HEK293 (cell line): ENCODE results near the gene LRRC15.
A peak's percentile ranks its signal among the peaks of the same experiment; 100 is the strongest.

Experiments used
- CTCF ChIA-PET: fragments of 350-600 bp; formaldehyde crosslinking; extraction: SDS; loops from one replicate; lab custom pipeline; 2021; ENCODE audit warnings: antibody characterized with exemption; lab: Yijun Ruan, JAX
- POLR2A ChIA-PET: fragments of 300-600 bp; formaldehyde crosslinking; extraction: SDS; loops from one replicate; lab custom pipeline; 2020; ENCODE audit warnings: antibody characterized with exemption, inconsistent platforms; lab: Yijun Ruan, JAX
- H3K27ac ChIP-seq: fragments of 200-500 bp; sonication (Bioruptor generic); 2 replicates; pipeline ENCODE4 v1.5.1; 2014; ENCODE audit warnings: low read depth, low read length, control low read depth, inconsistent platforms; ENCODE audit errors: extremely low read depth
- H3K36me3 ChIP-seq, 2 experiments: fragments of 200-500 bp in 1 of 2; sonication (Bioruptor generic) in 1 of 2; 1 replicate in 1 of 2; 2 replicates in 1 of 2; pipeline ENCODE4 v1.5.1; 2014 to 2017; ENCODE audit warnings: inconsistent platforms in 2 of 2, low read length in 2 of 2; ENCODE audit not compliant: control insufficient read depth in 2 of 2, insufficient read depth in 1 of 2
- H3K4me1 ChIP-seq: fragments of 200-500 bp; sonication (Bioruptor generic); 2 replicates; pipeline ENCODE4 v1.5.1; 2014; ENCODE audit warnings: mild to moderate bottlenecking, low read length, inconsistent platforms; ENCODE audit not compliant: control insufficient read depth, insufficient read depth
- H3K4me3 ChIP-seq: 2 replicates; pipeline ENCODE4 v1.5.1; 2011; ENCODE audit warnings: low read depth, mild to moderate bottlenecking, control low read depth, low read length, moderate library complexity
- H3K9me3 ChIP-seq: fragments of 200-500 bp; sonication (Bioruptor generic); 2 replicates; pipeline ENCODE4 v1.5.1; 2014; ENCODE audit warnings: low read depth, low read length, inconsistent platforms; ENCODE audit not compliant: control insufficient read depth, insufficient read depth
- EGR2 ChIP-seq: fragments of 450-650 bp; formaldehyde crosslinking; IDR thresholded peaks from 2 replicates; pipeline ENCODE4 v1.5.1; 2016; ENCODE audit warnings: low read depth, missing biosample characterization, missing genetic modification characterization
- KLF10 ChIP-seq: fragments of 450-650 bp; IDR thresholded peaks from 2 replicates; pipeline ENCODE4 v1.5.1; 2018; ENCODE audit warnings: missing biosample characterization, mild to moderate bottlenecking, missing genetic modification characterization
- KLF9 ChIP-seq: fragments of 450-650 bp; formaldehyde crosslinking; IDR thresholded peaks from 2 replicates; pipeline ENCODE4 v1.5.1; 2016; ENCODE audit warnings: missing biosample characterization, missing genetic modification characterization, low read depth
- OSR2 ChIP-seq: fragments of 450-650 bp; formaldehyde crosslinking; IDR thresholded peaks from 2 replicates; pipeline ENCODE4 v1.5.1; 2016; ENCODE audit warnings: missing biosample characterization, missing genetic modification characterization
- REPIN1 ChIP-seq: fragments of 450-650 bp; formaldehyde crosslinking; IDR thresholded peaks from 2 replicates; pipeline ENCODE4 v1.5.1; 2017; ENCODE audit warnings: missing biosample characterization, missing genetic modification characterization, low read depth
- SP7 ChIP-seq: fragments of 450-650 bp; formaldehyde crosslinking; IDR thresholded peaks from 2 replicates; pipeline ENCODE4 v1.5.1; 2016; ENCODE audit warnings: missing biosample characterization, missing genetic modification characterization
- ZBTB44 ChIP-seq: fragments of 450-650 bp; IDR thresholded peaks from 2 replicates; pipeline ENCODE4 v1.5.1; 2018; ENCODE audit warnings: missing biosample characterization, mild to moderate bottlenecking, missing genetic modification characterization
- ZBTB7A ChIP-seq: fragments of 450-650 bp; formaldehyde crosslinking; IDR thresholded peaks from 2 replicates; pipeline ENCODE4 v1.5.1; 2016; ENCODE audit warnings: low read depth, missing biosample characterization, missing genetic modification characterization
- ZFHX2 ChIP-seq: fragments of 450-650 bp; formaldehyde crosslinking; conservative IDR thresholded peaks from 2 replicates; pipeline ENCODE4 v1.5.1; 2016; ENCODE audit warnings: missing biosample characterization, missing genetic modification characterization
- ZFP3 ChIP-seq: fragments of 450-650 bp; formaldehyde crosslinking; IDR thresholded peaks from 2 replicates; pipeline ENCODE4 v1.5.1; 2016; ENCODE audit warnings: low read depth, missing biosample characterization, missing genetic modification characterization
- ZNF138 ChIP-seq: fragments of 450-650 bp; formaldehyde crosslinking; IDR thresholded peaks from 2 replicates; pipeline ENCODE4 v1.5.1; 2016; ENCODE audit warnings: missing biosample characterization, missing genetic modification characterization, borderline replicate concordance
- ZNF175 ChIP-seq: fragments of 450-650 bp; formaldehyde crosslinking; IDR thresholded peaks from 2 replicates; pipeline ENCODE4 v1.5.1; 2016; ENCODE audit warnings: missing biosample characterization, missing genetic modification characterization
- ZNF202 ChIP-seq: fragments of 450-650 bp; formaldehyde crosslinking; IDR thresholded peaks from 2 replicates; pipeline ENCODE4 v1.5.1; 2016; ENCODE audit warnings: missing biosample characterization, missing genetic modification characterization, borderline replicate concordance
- ZNF394 ChIP-seq: fragments of 450-650 bp; formaldehyde crosslinking; IDR thresholded peaks from 2 replicates; pipeline ENCODE4 v1.5.1; 2016; ENCODE audit warnings: missing biosample characterization, missing genetic modification characterization, mild to moderate bottlenecking, moderate library complexity, borderline replicate concordance
- ZNF473 ChIP-seq: fragments of 450-650 bp; formaldehyde crosslinking; IDR thresholded peaks from 2 replicates; pipeline ENCODE4 v1.5.1; 2017; ENCODE audit warnings: missing biosample characterization, missing genetic modification characterization
- ZNF561 ChIP-seq: fragments of 450-650 bp; IDR thresholded peaks from 2 replicates; pipeline ENCODE4 v1.5.1; 2018; ENCODE audit warnings: missing biosample characterization, missing genetic modification characterization, borderline replicate concordance
- ZNF571 ChIP-seq: fragments of 450-650 bp; formaldehyde crosslinking; IDR thresholded peaks from 2 replicates; pipeline ENCODE4 v1.5.0; 2017; ENCODE audit warnings: missing biosample characterization, missing genetic modification characterization
- ZNF580 ChIP-seq: fragments of 450-650 bp; formaldehyde crosslinking; IDR thresholded peaks from 2 replicates; pipeline ENCODE4 v1.5.1; 2016; ENCODE audit warnings: missing biosample characterization, missing genetic modification characterization
- ZNF660 ChIP-seq: fragments of 450-650 bp; IDR thresholded peaks from 2 replicates; pipeline ENCODE4 v1.5.1; 2018; ENCODE audit warnings: missing biosample characterization, mild to moderate bottlenecking, missing genetic modification characterization
- ZNF692 ChIP-seq: fragments of 450-650 bp; formaldehyde crosslinking; IDR thresholded peaks from 2 replicates; pipeline ENCODE4 v1.5.1; 2016; ENCODE audit warnings: missing biosample characterization, missing genetic modification characterization
- ZNF704 ChIP-seq: fragments of 450-650 bp; formaldehyde crosslinking; IDR thresholded peaks from 2 replicates; pipeline ENCODE4 v1.5.1; 2016; ENCODE audit warnings: missing biosample characterization, missing genetic modification characterization
- ZNF707 ChIP-seq: fragments of 450-650 bp; formaldehyde crosslinking; IDR thresholded peaks from 2 replicates; pipeline ENCODE4 v1.5.1; 2016; ENCODE audit warnings: missing biosample characterization, missing genetic modification characterization
- ZNF747 ChIP-seq: fragments of 450-650 bp; formaldehyde crosslinking; IDR thresholded peaks from 2 replicates; pipeline ENCODE4 v1.5.1; 2016; ENCODE audit warnings: missing biosample characterization, missing genetic modification characterization
- ZNF768 ChIP-seq: fragments of 450-650 bp; formaldehyde crosslinking; IDR thresholded peaks from 2 replicates; pipeline ENCODE4 v1.5.1; 2018; ENCODE audit warnings: missing biosample characterization, mild to moderate bottlenecking, missing genetic modification characterization
- ZNF791 ChIP-seq: fragments of 450-650 bp; formaldehyde crosslinking; IDR thresholded peaks from 2 replicates; pipeline ENCODE4 v1.5.1; 2016; ENCODE audit warnings: missing biosample characterization, missing genetic modification characterization

Gene LRRC15

GRCh38 chr3:194351952-194352536 lies 17.5 kb downstream of the LRRC15 start (continued):
- TF ChIP-seq ZNF561 (tag by site-specific recombination) (no peak), ZNF660 (no peak), ZBTB44 (no peak), ZNF175 (tag by site-specific recombination) (peak; percentile 63; the same call in 1 of the 2 replicates), ZFP3 (0 out of 2 replicates have a peak, but pooled peaks have one; percentile 39), ZNF571 (tag by site-specific recombination) (peak; percentile 7; the same call in 1 of the 2 replicates), ZNF394 (no peak), KLF9 (tag by site-specific recombination) (peak; percentile 66), ZNF473 (tag by site-specific recombination) (peak; percentile 88), ZNF580 (tag by site-specific recombination) (no peak), ZNF791 (tag by site-specific recombination) (0 out of 2 replicates have a peak, but pooled peaks have one; percentile 32), ZNF202 (tag by site-specific recombination) (0 out of 2 replicates have a peak, but pooled peaks have one; percentile 14), ZNF747 (tag by site-specific recombination) (0 out of 2 replicates have a peak, but pooled peaks have one; percentile 4), EGR2 (tag by site-specific recombination) (peak; percentile 99), ZBTB7A (0 out of 2 replicates have a peak, but pooled peaks have one; percentile 18), ZNF707 (tag by site-specific recombination) (no peak), SP7 (tag by site-specific recombination) (no peak), ZNF692 (tag by site-specific recombination) (no peak), ZFHX2 (peak; percentile 100), KLF10 (tag by site-specific recombination) (no peak), ZNF138 (no peak)

GRCh38 chr3:194351080-194351672 lies 18.4 kb downstream of the LRRC15 start, which contains the start of gene CPN2:
Gene CPN2 (minus strand): TSS chr3:194351328. CDS start chr3:194342702, 8,626 bp downstream.
- Histone ChIP-seq H3K9me3 (no peaks in the 10 kb centered on the region), H3K36me3 (no peaks in the 10 kb centered on the region), H3K4me1 (peaks cover 4% of the 10 kb centered on the region; the same call in 1 of the 2 replicates)
- POLR2A ChIA-PET, result interaction anchor here (0.5 to 0.9 kb wide), 2 partner anchors 24 to 211 kb away, joined by 3 to 4 read pairs; no protein-coding TSS in a partner anchor
- no peak for TF ChIP-seq ZNF704 (tag by site-specific recombination)
- TF ChIP-seq ZNF768 (tag by site-specific recombination), result no peak
- no peak for TF ChIP-seq OSR2 (tag by site-specific recombination)
- TF ChIP-seq REPIN1 (tag by site-specific recombination), result no peak
- TF ChIP-seq, all 188 proteins: peak for 0
- H3K27ac ChIP-seq, result peak within 1 kb of the TSS; percentile 48
- CTCF ChIA-PET, result interaction anchor here (0.6 to 1.5 kb wide), 4 partner anchors 12 to 572 kb away, joined by 3 to 4 read pairs (median 4); no protein-coding TSS in a partner anchor
- no peak within 1 kb of the TSS for H3K4me3 ChIP-seq
